ENCODE data around the gene FAM184A. TPM values are rescaled to one million over a fixed set of nuclear protein-coding genes. Genes with fewer than 3 reads are reported as not detected.
A peak's percentile ranks its signal among the peaks of the same experiment; 100 is the strongest.
"Not testable (repeated sequence)": the region's sequence is repeated elsewhere in the genome, so short reads cannot be mapped to it uniquely, and the experiment has no call there.

FAM184A gene, protein sequence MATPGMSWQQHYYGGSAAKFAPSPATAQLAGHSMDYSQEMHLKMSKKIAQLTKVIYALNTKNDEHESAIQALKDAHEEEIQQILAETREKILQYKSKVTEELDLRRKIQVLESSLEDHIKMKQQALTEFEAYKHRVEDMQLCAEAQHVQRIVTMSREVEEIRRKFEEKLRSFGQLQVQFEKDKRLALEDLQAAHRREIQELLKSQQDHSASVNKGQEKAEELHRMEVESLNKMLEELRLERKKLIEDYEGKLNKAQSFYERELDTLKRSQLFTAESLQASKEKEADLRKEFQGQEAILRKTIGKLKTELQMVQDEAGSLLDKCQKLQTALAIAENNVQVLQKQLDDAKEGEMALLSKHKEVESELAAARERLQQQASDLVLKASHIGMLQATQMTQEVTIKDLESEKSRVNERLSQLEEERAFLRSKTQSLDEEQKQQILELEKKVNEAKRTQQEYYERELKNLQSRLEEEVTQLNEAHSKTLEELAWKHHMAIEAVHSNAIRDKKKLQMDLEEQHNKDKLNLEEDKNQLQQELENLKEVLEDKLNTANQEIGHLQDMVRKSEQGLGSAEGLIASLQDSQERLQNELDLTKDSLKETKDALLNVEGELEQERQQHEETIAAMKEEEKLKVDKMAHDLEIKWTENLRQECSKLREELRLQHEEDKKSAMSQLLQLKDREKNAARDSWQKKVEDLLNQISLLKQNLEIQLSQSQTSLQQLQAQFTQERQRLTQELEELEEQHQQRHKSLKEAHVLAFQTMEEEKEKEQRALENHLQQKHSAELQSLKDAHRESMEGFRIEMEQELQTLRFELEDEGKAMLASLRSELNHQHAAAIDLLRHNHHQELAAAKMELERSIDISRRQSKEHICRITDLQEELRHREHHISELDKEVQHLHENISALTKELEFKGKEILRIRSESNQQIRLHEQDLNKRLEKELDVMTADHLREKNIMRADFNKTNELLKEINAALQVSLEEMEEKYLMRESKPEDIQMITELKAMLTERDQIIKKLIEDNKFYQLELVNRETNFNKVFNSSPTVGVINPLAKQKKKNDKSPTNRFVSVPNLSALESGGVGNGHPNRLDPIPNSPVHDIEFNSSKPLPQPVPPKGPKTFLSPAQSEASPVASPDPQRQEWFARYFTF
- total RNA-seq = 1 to 10 TPM in 1 of 2 donors, under 1 TPM in 1; 0.43 to 2.1 TPM

DNA sequence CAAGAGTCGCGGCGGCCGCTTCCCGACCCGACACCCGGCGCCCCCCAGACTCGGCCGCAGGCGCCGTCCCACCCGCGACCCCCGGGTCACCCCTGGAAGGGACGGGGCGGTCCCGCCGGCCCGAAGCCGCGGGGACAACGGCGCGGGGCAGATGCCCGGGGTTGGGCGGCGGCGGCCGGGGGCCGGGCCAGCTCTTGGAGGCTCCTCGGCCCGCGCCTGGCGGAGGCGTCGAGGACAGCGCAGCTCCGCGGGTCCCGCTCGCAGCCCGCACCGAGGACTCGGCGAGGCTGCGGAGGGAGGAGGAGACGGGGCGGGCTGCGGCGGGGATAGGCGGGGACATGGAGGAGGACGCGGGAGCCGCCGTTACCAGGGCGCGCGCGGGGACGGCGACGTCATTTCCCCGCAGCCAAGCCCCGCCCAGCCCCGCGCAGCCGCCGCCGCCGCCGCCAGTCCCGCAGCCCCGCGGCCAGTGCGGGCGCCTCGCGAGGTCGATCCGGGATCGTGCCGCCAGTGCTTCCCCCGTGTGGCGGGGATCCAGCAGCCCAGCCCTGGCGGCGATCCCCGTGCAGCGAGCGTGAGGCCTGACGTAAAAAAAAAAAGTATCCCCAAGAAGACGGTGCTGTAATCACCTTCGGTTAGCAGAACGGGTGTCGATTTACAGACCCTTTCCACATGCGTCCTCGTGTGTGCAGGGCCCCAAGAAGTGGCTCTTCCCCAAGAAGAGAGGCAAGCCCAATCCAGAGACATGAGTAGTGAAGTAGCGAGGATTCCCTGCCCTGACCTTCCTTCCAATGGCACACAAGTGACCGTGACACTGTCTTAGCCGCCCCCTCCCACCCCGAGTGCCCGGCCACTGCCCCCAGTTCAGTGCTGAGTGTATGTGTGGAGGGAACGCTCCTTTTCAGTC lies at the start of gene FAM184A:
TSS of gene FAM184A (minus strand) at position 289 of the 907 bp plus-strand sequence. CDS start 365 bp downstream, outside the sequence.
- H3K9me3 Mint-ChIP-seq = no peaks in the 10 kb centered on the region
- H3K4me3 Mint-ChIP-seq = peak within 1 kb of the TSS; percentile 89
- ATAC-seq (peak; percentile 89 to 90), DNase-seq (ENCODE audit: low spot score) (peak; percentile 66)
- H3K27me3 Mint-ChIP-seq = peaks cover 22 to 23% of the 10 kb centered on the region in 2 donors
- peak within 1 kb of the TSS; percentile 17 to 81 for H3K27ac Mint-ChIP-seq
- H3K4me1 Mint-ChIP-seq (ENCODE audit: low read depth in 2 of 2) = peaks cover 9 to 21% of the 10 kb centered on the region in 2 donors
- H3K36me3 Mint-ChIP-seq = peaks cover 6% of the 10 kb centered on the region

DNA sequence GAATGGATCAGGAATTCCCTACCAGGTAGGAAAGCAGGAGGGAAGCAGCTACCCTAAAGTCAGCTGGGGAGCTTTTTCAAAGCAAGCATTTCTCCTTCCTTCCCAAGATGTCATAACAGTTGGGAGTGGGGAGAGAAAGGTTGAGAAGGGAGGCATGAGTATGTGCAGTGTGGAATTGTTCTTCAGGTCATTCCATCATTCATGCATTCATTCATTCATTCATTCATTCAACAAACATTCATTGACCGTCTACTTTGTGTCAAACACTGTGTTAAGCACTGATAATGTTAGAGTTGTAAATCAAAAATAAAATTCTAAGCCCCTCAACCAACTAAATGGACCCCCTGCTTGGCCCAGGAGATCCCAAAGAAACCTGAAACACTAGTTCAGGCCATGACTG lies 49.2 kb upstream of the FAM184A start:
- H3K4me1 Mint-ChIP-seq (ENCODE audit: low read depth in 2 of 2) = peaks cover 0 to 7% of the 10 kb centered on the region in 2 donors
- no peak overlapping the region for H3K4me3 Mint-ChIP-seq
- H3K36me3 Mint-ChIP-seq = no peaks in the 10 kb centered on the region
- no peak for DNase-seq (ENCODE audit: low spot score)
- H3K27ac Mint-ChIP-seq = no peak overlapping the region
- no peaks in the 10 kb centered on the region for H3K9me3 Mint-ChIP-seq
- no peak for ATAC-seq
- peaks cover 0 to 6% of the 10 kb centered on the region in 2 donors for H3K27me3 Mint-ChIP-seq

DNA sequence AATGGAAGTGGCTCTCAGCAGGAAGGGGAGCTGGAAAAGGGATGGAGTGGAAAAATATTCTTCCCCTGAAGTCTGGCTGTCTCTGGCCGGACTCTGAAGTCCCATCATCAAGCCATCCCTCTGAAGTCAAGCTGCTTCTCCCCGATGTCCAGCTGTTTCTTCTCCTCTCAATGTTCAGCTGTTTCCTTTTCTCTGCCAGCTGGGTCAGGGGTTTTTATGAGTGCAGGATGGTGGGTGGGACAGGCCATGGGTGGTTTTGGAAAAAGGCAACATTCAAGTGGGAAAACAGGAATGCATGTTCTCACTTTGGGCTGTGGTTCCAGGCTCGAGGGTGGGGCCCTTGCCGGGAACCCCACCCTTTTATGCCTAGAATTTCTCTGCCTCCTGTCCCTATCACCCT lies 48.4 kb upstream of the FAM184A start:
- Mint-ChIP-seq H3K9me3 (no peaks in the 10 kb centered on the region), H3K4me3 (no peak overlapping the region), H3K27ac (no peak overlapping the region), H3K4me1 (ENCODE audit: low read depth in 2 of 2) (peaks cover 0 to 7% of the 10 kb centered on the region in 2 donors), H3K36me3 (no peaks in the 10 kb centered on the region), H3K27me3 (peaks cover 0 to 6% of the 10 kb centered on the region in 2 donors)
- DNase-seq (ENCODE audit: low spot score) = no peak
- no peak for ATAC-seq

DNA sequence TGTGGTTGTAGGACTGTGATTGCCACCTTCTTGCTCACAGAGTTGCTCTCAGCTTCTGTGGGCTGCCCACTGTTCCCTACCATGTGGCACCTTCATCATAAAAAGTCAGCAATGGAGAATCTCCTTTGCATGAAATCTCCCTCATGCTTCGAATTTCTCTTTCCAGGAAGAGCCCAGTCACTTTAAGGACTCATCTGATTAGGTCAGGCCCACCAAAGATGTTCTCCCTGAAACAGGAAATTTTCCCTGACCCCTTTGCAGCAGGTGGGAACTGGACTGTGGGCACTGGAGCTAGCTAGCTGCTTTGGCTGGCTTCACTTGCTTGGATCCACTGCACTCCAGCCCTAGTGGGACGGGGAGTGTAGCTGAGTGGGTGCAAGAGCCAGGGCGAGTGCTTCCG lies 47.7 kb upstream of the FAM184A start:
- no peaks in the 10 kb centered on the region for H3K36me3 Mint-ChIP-seq
- no peak for ATAC-seq
- H3K9me3 Mint-ChIP-seq = no peaks in the 10 kb centered on the region
- peaks cover 0 to 7% of the 10 kb centered on the region in 2 donors for H3K4me1 Mint-ChIP-seq (ENCODE audit: low read depth in 2 of 2)
- peaks cover 0 to 6% of the 10 kb centered on the region in 2 donors for H3K27me3 Mint-ChIP-seq
- no peak for DNase-seq (ENCODE audit: low spot score)
- H3K4me3 Mint-ChIP-seq = no peak overlapping the region
- H3K27ac Mint-ChIP-seq = no peak overlapping the region

DNA sequence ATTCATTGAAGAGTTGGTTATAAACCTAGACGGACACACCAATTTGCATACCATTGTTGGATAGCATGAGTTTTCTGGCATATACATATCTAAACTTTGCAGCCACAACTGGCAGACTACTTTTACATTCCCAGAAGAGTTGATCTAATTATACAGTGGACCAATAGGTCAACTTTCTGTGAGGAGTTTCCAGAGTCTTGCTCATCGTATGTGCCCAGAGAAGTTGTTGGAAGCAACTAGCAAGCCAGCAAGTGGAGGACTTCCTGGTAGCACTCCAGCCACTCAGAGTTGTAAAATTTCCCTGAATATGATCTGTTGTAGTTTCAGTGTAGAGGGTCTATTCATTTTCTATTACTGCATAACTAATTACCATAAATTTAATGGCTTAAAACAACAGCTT lies 47.1 kb upstream of the FAM184A start:
- no peak for DNase-seq (ENCODE audit: low spot score)
- no peak overlapping the region for H3K27ac Mint-ChIP-seq
- H3K36me3 Mint-ChIP-seq = no peaks in the 10 kb centered on the region
- ATAC-seq = no peak
- H3K4me1 Mint-ChIP-seq (ENCODE audit: low read depth in 2 of 2) = peaks cover 0 to 7% of the 10 kb centered on the region in 2 donors
- H3K9me3 Mint-ChIP-seq = no peaks in the 10 kb centered on the region
- H3K4me3 Mint-ChIP-seq = no peak overlapping the region
- H3K27me3 Mint-ChIP-seq = peaks cover 0 to 6% of the 10 kb centered on the region in 2 donors

DNA sequence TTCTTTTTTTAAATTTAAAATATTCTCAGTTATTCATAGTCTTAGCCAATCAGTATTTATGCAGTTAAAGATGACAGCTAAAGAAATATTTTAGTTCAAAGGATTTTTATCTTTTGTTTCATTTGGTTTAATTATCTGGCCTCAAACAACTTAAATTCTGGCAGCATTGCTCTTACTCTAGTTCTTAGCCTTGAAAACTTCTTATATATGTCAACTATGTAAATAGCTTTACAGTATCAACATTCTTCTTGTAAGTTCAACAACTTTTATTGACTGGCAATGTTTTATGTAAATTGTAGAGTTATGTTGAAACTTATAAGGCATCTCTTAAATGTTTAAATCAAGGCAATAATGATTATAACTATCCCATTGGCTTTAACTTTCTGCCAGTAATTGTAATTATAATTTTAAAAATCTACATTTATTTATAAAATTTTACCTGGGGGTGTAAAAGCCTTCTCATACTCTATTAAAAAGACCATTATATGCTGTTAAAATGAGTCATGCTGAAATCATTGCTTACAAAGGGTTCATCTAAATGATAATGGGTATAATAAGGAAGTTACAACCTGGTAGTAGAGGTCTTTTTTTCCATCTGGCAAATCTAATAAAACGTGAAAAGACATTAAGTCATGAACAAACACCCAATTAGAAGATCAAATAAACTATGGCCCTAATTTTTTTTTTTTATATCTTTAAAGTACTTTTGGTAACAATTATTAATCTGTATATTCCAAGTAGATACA lies 45.8 kb upstream of the FAM184A start:
- peaks cover 0 to 10% of the 10 kb centered on the region in 2 donors for H3K27me3 Mint-ChIP-seq
- no peaks in the 10 kb centered on the region for H3K36me3 Mint-ChIP-seq
- peaks cover 0 to 2% of the 10 kb centered on the region in 2 donors for H3K4me1 Mint-ChIP-seq (ENCODE audit: low read depth in 2 of 2)
- no peak overlapping the region for H3K27ac Mint-ChIP-seq
- H3K9me3 Mint-ChIP-seq = no peaks in the 10 kb centered on the region
- no peak for ATAC-seq
- DNase-seq (ENCODE audit: low spot score) = no peak
- H3K4me3 Mint-ChIP-seq = no peak overlapping the region

DNA sequence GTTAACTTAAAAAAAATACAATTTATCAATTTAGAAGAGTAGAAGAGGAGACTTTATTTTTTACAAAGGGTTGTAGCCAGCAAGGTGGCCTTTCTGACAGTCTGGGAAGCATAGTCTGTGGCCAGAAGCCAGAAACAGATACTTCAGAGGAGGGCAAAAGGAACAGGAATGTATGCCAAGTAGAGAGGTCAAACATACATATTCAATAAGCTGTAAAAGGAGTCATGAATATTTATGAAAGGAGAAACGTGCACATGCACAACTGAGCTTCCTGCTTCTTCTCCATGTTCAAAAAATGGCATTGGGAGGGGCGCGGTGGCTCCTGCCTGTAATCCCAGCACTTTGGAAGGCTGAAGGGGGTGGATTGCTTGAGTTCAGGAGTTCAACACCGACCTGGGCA lies 43.9 kb upstream of the FAM184A start:
- no peak for ATAC-seq
- H3K4me3 Mint-ChIP-seq = no peak overlapping the region
- DNase-seq (ENCODE audit: low spot score) = no peak
- H3K36me3 Mint-ChIP-seq = no peaks in the 10 kb centered on the region
- H3K4me1 Mint-ChIP-seq (ENCODE audit: low read depth in 2 of 2) = no peaks in the 10 kb centered on the region
- no peaks in the 10 kb centered on the region for H3K9me3 Mint-ChIP-seq
- H3K27me3 Mint-ChIP-seq = peaks cover 0 to 8% of the 10 kb centered on the region in 2 donors
- H3K27ac Mint-ChIP-seq = no peak overlapping the region

DNA sequence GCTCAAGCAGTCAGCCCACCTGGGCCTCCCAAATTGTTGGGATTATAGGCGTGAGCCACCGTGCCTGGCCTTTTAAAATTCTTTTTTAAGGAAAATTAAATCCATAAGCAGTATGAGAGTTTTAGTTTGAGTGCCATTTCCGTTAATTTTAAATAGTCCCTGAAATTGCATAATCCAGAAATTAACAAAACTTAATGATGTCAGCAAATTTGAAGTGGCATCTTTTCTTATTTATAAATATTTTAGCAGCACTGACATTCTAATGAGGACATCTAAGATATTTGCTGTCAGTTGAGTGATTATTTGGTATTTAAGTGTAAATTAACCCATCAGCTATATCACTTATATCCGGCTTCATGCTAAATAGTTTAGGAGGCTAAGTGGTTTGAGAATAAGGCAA lies 42.9 kb upstream of the FAM184A start:
- Mint-ChIP-seq H3K36me3 (no peaks in the 10 kb centered on the region), H3K27me3 (peaks cover 0 to 11% of the 10 kb centered on the region in 2 donors), H3K4me3 (no peak overlapping the region), H3K9me3 (no peaks in the 10 kb centered on the region), H3K27ac (no peak overlapping the region), H3K4me1 (ENCODE audit: low read depth in 2 of 2) (no peaks in the 10 kb centered on the region)
- DNase-seq (ENCODE audit: low spot score) (no peak), ATAC-seq (no peak)

DNA sequence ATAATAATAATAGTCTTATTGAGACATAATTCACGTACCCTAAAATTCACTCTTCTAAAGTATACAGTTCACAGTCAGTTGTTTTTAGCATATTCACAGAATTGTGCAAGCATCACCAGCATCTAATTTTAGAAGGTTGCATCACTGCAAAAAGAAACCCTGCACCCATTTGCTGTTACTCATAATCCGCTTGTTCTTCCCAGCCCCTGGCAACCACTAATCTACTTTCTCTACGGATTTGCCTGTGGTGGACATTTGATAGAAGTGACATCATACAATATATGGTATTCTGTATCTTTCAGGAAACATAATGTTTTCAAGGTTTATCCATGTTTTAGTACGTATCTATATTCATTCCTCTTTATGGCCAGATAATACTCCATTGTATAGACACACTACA lies 41.5 kb upstream of the FAM184A start:
- Mint-ChIP-seq H3K36me3 (no peaks in the 10 kb centered on the region), H3K27ac (no peak overlapping the region), H3K4me3 (no peak overlapping the region), H3K27me3 (peaks cover 0 to 11% of the 10 kb centered on the region in 2 donors), H3K9me3 (no peaks in the 10 kb centered on the region), H3K4me1 (ENCODE audit: low read depth in 2 of 2) (no peaks in the 10 kb centered on the region)
- ATAC-seq = no peak
- no peak for DNase-seq (ENCODE audit: low spot score)

DNA sequence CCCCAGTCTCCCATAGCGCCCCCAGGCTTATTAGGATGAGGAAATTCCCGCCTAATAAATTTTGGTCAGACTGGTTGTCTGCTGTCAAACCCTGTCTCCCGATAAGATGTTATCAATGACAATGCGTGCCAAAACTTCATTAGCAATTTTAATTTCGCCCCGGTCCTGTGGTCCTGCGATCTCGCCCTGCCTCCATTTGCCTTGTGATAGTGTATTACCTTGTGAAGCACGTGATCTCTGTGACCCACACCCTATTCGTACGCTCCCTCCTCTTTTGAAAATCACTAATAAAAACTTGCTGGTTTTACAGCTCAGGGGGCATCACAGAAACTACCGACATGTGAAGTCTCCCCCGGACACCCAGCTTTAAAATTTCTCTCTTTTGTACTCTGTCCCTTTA lies 40.6 kb upstream of the FAM184A start:
- H3K36me3 Mint-ChIP-seq; H3K4me1 Mint-ChIP-seq (ENCODE audit: low read depth in 2 of 2); H3K9me3 Mint-ChIP-seq; H3K27ac Mint-ChIP-seq; H3K4me3 Mint-ChIP-seq; ATAC-seq; DNase-seq (ENCODE audit: low spot score): not testable (repeated sequence)
- peaks cover 0 to 11% of the 10 kb centered on the region in 2 donors for H3K27me3 Mint-ChIP-seq

DNA sequence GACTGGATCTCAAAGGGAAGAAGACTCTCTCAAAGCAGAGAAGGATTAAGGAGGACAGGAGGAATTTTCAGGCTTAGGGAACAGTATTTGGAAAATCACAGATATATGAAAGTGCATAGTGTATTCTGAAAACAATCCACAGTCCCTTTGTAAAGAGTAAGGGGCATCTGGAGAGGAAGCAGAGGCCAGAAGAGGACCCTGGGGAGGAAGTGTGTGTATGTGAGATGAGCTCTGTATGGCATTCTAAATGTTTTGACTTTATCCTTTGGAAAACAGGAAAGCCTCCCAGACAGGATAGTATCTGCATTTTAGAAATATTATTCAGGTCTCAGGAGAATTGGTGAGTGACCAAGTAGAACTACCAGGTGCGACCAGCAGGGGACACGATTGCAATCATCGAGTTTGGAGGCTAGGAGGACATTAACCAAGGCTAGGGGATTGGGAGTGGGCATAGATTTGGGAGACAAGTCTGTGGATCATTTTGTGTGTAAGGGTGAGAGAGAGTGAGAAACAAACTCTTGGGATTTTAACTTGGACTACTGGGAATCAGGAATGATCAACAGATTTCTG lies 38.3 kb upstream of the FAM184A start:
- Mint-ChIP-seq H3K27ac (no peak overlapping the region), H3K9me3 (no peaks in the 10 kb centered on the region), H3K4me1 (ENCODE audit: low read depth in 2 of 2) (no peaks in the 10 kb centered on the region), H3K4me3 (no peak overlapping the region), H3K36me3 (no peaks in the 10 kb centered on the region), H3K27me3 (peaks cover 5 to 11% of the 10 kb centered on the region in 2 donors)
- ATAC-seq (peak in 1 of 2 donors; percentile 6), DNase-seq (ENCODE audit: low spot score) (no peak)

DNA sequence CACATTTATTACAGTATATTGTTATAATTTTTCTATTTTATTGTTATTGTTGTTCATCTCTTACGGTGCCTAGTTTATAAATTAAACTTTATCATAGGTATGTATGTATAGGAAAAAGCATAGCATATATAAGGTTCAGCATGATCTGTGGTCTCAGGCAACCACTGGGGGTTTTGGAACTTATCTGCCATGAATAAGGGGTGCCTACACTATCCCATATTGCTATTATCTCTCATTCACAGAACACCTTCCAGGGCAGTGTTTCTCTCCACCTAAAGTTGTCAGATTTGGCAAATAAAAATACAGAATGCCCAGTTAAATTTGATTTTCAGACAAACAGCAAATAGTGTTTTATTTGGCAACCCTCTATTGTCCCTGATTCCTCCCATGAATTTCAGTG lies 35.5 kb upstream of the FAM184A start:
- no peaks in the 10 kb centered on the region for H3K9me3 Mint-ChIP-seq
- no peak for DNase-seq (ENCODE audit: low spot score)
- no peak overlapping the region for H3K4me3 Mint-ChIP-seq
- H3K27me3 Mint-ChIP-seq = peaks cover 12 to 15% of the 10 kb centered on the region in 2 donors
- no peaks in the 10 kb centered on the region for H3K36me3 Mint-ChIP-seq
- ATAC-seq = no peak
- H3K27ac Mint-ChIP-seq = no peak overlapping the region
- H3K4me1 Mint-ChIP-seq (ENCODE audit: low read depth in 2 of 2) = no peaks in the 10 kb centered on the region

Data from natural killer cell treated with Interleukin-12 subunit alpha and Interleukin-12 subunit beta and Interleukin-15 and Interleukin-18, amount 100 ng/mL, for 72 hours (primary cell).